Mucosa of gallbladder (tissue), 1 donor: Measurements from ENCODE around the gene TOM1L2. TPM values are rescaled to one million over a fixed set of nuclear protein-coding genes. Genes with fewer than 3 reads are reported as not detected.
A peak's percentile ranks its signal among the peaks of the same experiment; 100 is the strongest.
"Not testable (repeated sequence)": the region's sequence is repeated elsewhere in the genome, so short reads cannot be mapped to it uniquely, and the experiment has no call there.

Experiments used
- DNase-seq: peaks from one replicate; pipeline ENCODE4 v3.0.0-alpha.2; 2020; ENCODE audit warnings: low spot score
- total RNA-seq: library from RNA; stranded (reverse); gene quantifications from one replicate; pipeline ENCODE4 v1.2.1, GENCODE V29; 2021
- donor health status: DM: no; HTN: no; CAD: no.

The TOM1L2 gene
- total RNA-seq, 1 donor from 2014 or later: 81.3 TPM

DNA sequence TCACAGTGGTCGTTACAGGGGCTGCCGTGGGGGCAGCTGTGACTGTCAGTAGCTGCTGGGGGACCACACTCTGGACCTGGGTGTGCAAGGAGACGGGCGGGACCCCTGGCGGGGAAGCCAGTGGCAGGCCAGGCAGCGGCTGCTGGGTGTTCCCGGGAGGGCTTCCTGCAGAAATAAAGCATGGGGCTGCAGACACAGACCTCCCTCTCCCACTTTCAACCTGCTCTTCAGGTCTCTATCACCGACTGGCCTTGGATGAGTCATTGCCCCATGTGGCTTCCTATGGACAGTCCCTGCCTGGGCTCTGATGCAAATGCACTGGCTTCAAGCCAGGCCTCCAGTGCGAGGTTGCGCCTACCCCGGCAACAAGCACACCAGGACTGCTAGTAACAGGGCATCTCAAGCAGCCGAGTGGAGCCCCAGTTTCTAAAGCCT, 152.6 kb downstream of the TOM1L2 start:
- DNase-seq: peak; percentile 91

DNA sequence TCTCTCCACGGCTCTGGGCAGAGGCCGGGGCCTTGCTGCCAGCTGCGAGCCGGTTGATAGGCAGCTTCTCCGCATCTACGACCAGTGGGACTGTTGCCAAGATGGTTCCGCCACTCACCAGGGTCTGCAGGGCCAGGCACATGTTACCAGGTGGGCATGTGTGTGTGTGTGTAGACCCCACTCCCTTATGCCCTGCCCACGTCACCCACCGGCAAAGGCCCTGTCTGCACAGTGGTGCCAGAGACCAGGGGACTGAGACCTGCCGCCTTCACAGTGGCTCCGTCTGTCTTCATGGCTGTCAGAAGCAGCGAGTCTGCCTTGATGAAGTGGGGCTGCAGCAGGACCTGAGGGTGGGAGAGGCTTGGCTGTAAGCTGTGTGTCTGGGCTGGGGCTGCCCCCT, 153.1 kb downstream of the TOM1L2 start:
- DNase-seq: no peak

GRCh38 chr17:17818088-17818526, 154.1 kb downstream of the TOM1L2 start:
- DNase-seq: no peak

GRCh38 chr17:17817552-17817947, 154.7 kb downstream of the TOM1L2 start:
- no peak for DNase-seq

GRCh38 chr17:17816831-17817551, 155.2 kb downstream of the TOM1L2 start:
- DNase-seq: no peak

GRCh38 chr17:17816240-17816814, 155.9 kb downstream of the TOM1L2 start:
- no peak for DNase-seq

- no peak for DNase-seq
Measured at GRCh38 chr17:17815436-17816200, 156.6 kb downstream of the TOM1L2 start.

GRCh38 chr17:17815062-17815406, 157.2 kb downstream of the TOM1L2 start:
- no peak for DNase-seq

DNA sequence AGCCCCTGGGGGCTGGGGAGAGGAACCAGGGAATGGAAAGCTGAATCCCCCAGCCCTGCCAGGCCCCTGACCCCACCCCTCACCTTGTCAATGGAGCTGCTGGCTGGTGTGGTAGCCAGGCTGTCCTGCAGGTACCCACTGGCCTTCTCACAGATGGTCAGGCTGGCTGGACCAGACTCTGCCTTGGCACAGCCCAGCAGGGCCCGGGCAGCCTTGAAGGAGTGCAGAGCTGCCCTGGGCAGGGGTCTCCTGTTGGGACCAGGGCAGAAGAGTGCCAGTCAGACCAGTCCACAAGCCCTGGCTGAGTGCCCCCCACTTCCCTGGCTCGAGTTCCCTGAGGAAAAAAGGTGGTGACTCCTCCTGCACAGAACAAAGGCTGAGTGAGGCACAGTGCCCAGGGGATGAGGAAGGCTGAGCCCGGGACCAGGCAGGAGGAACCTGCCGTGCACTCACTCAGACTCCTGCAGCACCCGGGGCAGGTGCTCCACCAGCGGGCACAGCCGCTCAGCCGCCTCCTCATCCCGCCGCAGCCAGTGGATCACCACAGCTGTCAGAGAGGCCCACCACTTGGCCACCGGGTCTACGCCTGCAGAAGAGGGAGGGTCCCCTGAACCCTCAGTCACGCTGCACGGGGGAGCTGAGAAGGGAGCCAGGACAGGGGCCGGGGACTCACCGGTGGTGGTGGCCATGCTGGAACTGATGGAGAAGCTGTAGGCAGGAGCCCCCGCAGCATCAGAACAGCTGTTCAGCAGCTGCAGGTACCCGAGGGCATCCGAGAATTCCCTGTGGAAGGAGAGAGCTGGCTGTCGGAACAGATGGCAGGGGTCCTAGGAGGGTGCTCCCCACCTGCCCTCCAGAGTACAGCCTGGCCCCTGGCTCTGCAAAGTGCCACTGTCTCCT, 157.8 kb downstream of the TOM1L2 start:
- no peak for DNase-seq

DNA sequence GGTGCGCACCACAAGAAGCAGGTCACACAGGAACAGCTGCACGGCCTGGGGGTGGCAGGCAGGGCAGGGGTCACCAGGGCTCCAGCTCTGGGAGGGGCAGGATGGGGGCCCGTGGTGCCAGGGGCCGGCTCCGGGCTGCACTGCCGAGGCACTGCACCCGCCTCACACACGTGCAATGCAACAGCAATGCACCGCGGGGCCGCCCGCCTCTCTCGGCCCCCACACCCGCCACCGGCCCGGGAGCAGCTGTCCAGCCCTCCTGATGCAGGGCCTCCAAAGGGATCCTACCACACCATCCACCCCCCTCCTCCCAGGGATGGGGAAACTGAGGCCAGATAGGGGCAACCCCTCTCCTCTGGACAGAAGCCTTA, 158.5 kb downstream of the TOM1L2 start:
- no peak for DNase-seq

DNA sequence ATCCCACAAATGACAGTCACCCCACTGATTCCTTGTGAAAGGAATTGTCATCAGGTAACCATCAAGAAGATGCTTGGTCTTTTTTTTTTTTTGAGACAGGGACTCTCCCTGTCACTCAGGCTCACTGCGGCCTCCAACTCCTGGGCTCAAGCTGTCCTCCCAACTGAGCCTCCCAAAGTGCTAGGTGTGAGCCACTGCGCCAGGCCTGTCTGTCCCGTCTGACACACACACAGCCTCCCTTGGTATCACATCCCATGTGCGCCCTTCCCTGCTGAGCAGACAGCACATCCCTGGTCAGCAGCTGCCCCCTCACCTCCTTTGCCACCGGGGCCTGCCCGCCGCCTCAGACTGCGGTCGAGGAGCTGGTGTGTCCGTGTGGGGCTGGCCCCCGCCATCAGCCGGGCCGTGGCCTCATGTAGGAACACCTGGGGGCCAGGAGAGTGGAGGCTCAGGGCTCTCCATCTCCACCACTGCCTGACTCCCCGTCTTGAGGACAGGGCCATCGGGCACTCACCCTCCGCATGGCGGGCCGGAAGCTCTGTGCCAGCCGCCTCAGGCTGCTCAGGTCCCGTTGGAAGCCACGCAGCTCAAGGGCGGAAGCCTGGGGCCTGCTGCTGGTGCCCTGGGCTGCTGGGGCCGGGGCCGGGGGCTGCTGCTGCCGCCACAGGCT, 159.0 kb downstream of the TOM1L2 start:
- no peak for DNase-seq

DNA sequence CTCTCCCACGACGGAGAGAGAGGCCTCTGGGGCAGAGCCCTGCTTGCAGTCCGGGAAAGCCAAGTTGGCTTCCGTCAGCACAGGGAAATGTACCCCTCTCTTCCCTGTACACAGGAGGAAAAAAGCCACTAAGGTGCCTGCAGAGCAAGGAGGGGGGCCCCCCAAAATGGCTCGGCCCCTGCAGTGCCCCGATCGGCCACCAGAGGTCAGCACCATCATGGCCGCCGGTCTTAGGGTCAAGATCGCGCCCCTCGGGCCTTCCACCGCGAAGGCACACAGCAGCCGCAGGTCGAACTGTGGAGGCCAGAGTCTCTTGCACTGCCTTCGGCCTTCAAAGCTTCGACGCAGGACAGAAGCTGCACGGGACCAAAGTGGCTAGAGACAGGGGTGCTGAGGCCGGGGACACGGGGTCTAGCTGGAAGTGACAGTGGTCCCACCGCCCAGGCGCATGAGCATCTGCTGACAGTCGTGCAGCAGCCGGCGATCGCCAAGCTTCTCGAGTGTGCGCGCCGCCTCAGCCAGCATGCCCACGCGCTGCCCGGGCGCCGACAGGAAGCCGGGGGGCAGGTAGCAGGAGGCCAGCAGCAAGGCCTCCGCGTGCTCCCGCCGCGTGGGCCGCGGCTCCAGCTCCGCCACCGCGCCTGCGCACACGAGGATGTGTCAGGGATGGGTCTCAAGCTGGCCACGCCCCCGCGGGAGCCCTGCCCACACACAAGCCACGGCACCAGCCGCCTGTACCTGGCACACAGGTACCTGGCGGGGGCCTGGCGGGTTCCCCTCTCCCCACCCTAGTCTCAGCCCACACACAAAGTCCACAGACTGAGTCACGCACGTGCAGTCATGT, 159.8 kb downstream of the TOM1L2 start:
- peak; percentile 60 for DNase-seq

DNA sequence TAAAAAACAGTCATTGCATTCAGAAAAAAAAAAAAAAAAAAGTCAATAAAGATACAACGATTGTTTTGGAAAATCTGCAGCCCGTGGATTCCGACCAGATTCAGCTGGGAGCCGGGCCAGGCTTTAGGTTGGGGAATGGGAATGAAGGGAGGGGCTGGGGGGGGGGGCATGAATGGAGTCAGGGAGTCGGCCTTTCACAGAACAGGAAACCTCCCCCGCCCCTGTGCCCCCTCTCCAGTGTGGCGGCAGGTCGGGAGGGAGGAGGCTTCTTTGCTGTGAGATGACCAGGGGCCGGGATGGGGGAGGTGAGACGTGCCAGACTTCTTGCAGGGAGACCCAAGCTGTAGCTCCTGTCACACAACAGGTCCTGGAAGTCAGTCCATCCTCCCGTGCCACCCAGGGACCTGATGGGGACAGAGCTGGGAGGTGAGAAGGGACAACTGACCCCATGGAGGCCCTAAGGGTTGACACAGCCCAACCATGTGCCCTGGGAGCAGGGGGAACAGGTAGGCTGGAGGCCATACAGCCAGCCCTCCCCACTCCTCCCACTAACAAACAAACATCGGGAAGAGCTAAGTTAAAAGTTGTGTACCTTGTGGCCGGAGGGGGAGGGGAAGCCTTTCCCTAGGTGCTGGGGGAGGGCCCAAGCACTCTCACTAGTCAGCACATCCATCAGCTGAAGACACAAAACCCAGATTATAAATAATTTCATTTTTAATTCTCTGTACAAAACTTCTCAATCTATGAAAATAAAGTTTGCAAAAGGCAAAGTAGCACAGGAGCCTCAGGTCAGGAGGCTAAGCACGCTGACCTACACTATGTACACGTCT, 160.6 kb downstream of the TOM1L2 start:
- no peak for DNase-seq

- DNase-seq: no peak
Measured at GRCh38 chr17:17810895-17811248, 161.3 kb downstream of the TOM1L2 start.

- no peak for DNase-seq
Measured at GRCh38 chr17:17810084-17810894, 161.9 kb downstream of the TOM1L2 start.

GRCh38 chr17:17809531-17810083, 162.6 kb downstream of the TOM1L2 start:
- DNase-seq: no peak

- DNase-seq: no peak
Measured at GRCh38 chr17:17808706-17809432, 163.3 kb downstream of the TOM1L2 start.

- DNase-seq: not testable (repeated sequence)
Measured at GRCh38 chr17:17808200-17808599, 164.0 kb downstream of the TOM1L2 start.
